Measurements from ENCODE around the gene AP1AR. TPM values are rescaled to one million over a fixed set of nuclear protein-coding genes. Genes with fewer than 3 reads are reported as not detected.

AP1AR gene
- total and polyA plus RNA-seq, 2 of the 4 experiments (the other 2 are of a cell fraction) = 4.0 to 4.7 TPM

GRCh38 chr4:112289407-112290253 is 58.0 kb downstream of the AP1AR start:
- POLR2A ChIA-PET (ENCODE audit: unreplicated experiment) = no interaction called here
- Histone ChIP-seq H2AFZ (replicated peaks; ENCODE audit: low read length, poor library complexity) (no peak overlapping the region), H3K9me1 (ENCODE audit: insufficient read depth, low read length) (no peaks in the 10 kb centered on the region), H2BK5ac (ENCODE audit: low read depth, low read length, poor library complexity, severe bottlenecking) (no peak overlapping the region), H2BK20ac (ENCODE audit: low read depth, low read length) (no peak overlapping the region), H4K20me1 (ENCODE audit: insufficient read depth, low read length) (no peaks in the 10 kb centered on the region), H2BK120ac (ENCODE audit: low read depth, low read length) (no peak overlapping the region), H3K27me3 (ENCODE audit: control insufficient read depth, insufficient read depth, low read length) (no peaks in the 10 kb centered on the region), H3K27ac (ENCODE audit: insufficient read depth, low read length) (no peak overlapping the region), H3K4me1 (ENCODE audit: control insufficient read depth, insufficient read depth, low read length) (0 out of 2 replicates have a peak, but pooled peaks cover 2% of the 10 kb centered on the region), H3K23ac (ENCODE audit: low read depth, low read length) (no peak overlapping the region), H3K4me3 (ENCODE audit: insufficient read depth, low read depth, low read length) (no peak overlapping the region), H3K56ac (ENCODE audit: extremely low read depth, insufficient read depth, low read length) (no peak overlapping the region), H3K4me2 (ENCODE audit: low read depth, low read length) (no peak overlapping the region), H2AK5ac (ENCODE audit: low read depth, low read length) (no peak overlapping the region), H3K14ac (replicated peaks; ENCODE audit: low read depth, low read length) (no peak overlapping the region), H3K9me3 (ENCODE audit: control insufficient read depth, insufficient read depth, low read length) (no peaks in the 10 kb centered on the region), H3K9ac (ENCODE audit: low read depth, low read length) (no peak overlapping the region), H3K18ac (ENCODE audit: low read depth, low read length) (no peak overlapping the region), H4K91ac (ENCODE audit: insufficient read depth, low read depth, low read length) (no peak overlapping the region), H3K4ac (ENCODE audit: low read depth, low read length) (no peak overlapping the region), H4K5ac (ENCODE audit: low read depth, low read length) (no peak overlapping the region), H3K79me1 (ENCODE audit: low read depth in 1 of 2, low read length in 2 of 2) (peaks cover 0 to 5% of the 10 kb centered on the region in 2 experiments; a peak in 2 of 4 replicates), H2BK15ac (ENCODE audit: low read depth, low read length) (no peak overlapping the region), H3K36me3 (ENCODE audit: control insufficient read depth, insufficient read depth, low read length) (no peaks in the 10 kb centered on the region), H4K8ac (ENCODE audit: low read depth in 2 of 2, low read length in 2 of 2) (no peak overlapping the region), H2AK9ac (replicated peaks; ENCODE audit: low read depth, low read length, poor library complexity) (no peak overlapping the region)
- DNase-seq = no peak
- WGBS, 2 experiments (ENCODE audit: extremely low coverage in 2 of 2, insufficient read length in 1 of 2) = 71% methylated on average over 5 of the region's 10 CpGs; no CpG with 5 or more reads in 1 of the 2 experiments
- no TSS peak for BruUV-seq (replicated peaks)
- intact Hi-C loops (cut with micrococcal nuclease) (no loop called here), dilution Hi-C loops (cut with HindIII; ENCODE audit: low sequenced_read_pairs, unreplicated experiment) (no loop called here), in situ Hi-C loops (cut with MboI; ENCODE audit: low sequenced_read_pairs) (no loop called here)
- TF ChIP-seq USF2 (IDR thresholded peaks at IDR 0.05; ENCODE audit: low read depth, low read length) = no peak
- no peak for TF ChIP-seq RFX5 (IDR thresholded peaks at IDR 0.05; ENCODE audit: low read depth, low read length)
- TF ChIP-seq RCOR1 (IDR thresholded peaks at IDR 0.05; ENCODE audit: insufficient replicate concordance, low read length) = no peak
- TF ChIP-seq POLR2A (IDR thresholded peaks at IDR 0.05; ENCODE audit: low read depth, low read length) = no peak
- TF ChIP-seq SMC3 (IDR thresholded peaks at IDR 0.05; ENCODE audit: low read depth, low read length) = no peak
- no peak for TF ChIP-seq NFE2L2 (IDR thresholded peaks at IDR 0.05; ENCODE audit: low read depth, low read length)
- no peak for TF ChIP-seq CHD1 (IDR thresholded peaks at IDR 0.05; ENCODE audit: low read depth, low read length)
- CTCF ChIA-PET = no interaction called here
- ATAC-seq (ENCODE audit: low read depth) = no peak

Data from IMR-90 (cell line).